HepG2 (cell line): ENCODE data around the gene ITIH3. TPM values are rescaled to one million over a fixed set of nuclear protein-coding genes. Genes with fewer than 3 reads are reported as not detected.

Source experiments
- ATAC-seq: fragments of 200-7000 bp; cut with Tn5 transposase; 3 replicates; pipeline ENCODE4 v1.9.1; 2020; ENCODE audit warnings: mild to moderate bottlenecking, moderate library complexity
- BruUV-seq: library from RNA; stranded (reverse); fragments of 400-500 nt; replicated peaks from 2 replicates; lab custom pipeline; 2021; lab: Mats Ljungman, UMichigan
- CTCF ChIA-PET: fragments of 300-600 bp; formaldehyde crosslinking; extraction: SDS; loops from one replicate; lab custom pipeline; 2021; ENCODE audit warnings: low total read pairs, inconsistent platforms, low intra/inter-chr PET ratio; lab: Yijun Ruan, JAX
- POLR2A ChIA-PET: fragments of 350-600 bp; sonication (Branson Sonifier 250); formaldehyde crosslinking; loops from one replicate; lab custom pipeline; 2020; ENCODE audit warnings: antibody characterized with exemption, inconsistent platforms; lab: Yijun Ruan, JAX
- DNase-seq: peaks from one replicate; pipeline ENCODE4 v3.0.0-alpha.2; 2015; ENCODE audit warnings: low spot score
- FAIRE-seq: peaks from 3 replicates; lab custom pipeline; 2011; peaks lifted over from hg19 to GRCh38; lab: Jason Lieb, UNC
- H2AFZ ChIP-seq: one replicate; pipeline ENCODE4 v1.6.1; 2011; ENCODE audit warnings: low read length, inconsistent platforms
- H3K27ac ChIP-seq: fragments of 300-600 bp; 3 replicates; pipeline ENCODE4 v1.8.0; 2011; ENCODE audit warnings: mixed run types, mild to moderate bottlenecking, mixed read lengths, low read length, inconsistent platforms; ENCODE audit not compliant: insufficient read depth; ENCODE audit errors: extremely low read length
- H3K27me3 ChIP-seq, 2 experiments: fragments of 200-600 bp in 1 of 2; 2 replicates in 1 of 2; 3 replicates in 1 of 2; pipeline versions ENCODE4 v1.6.0 to v1.8.0; 2011; ENCODE audit warnings: low read length in 2 of 2, mild to moderate bottlenecking in 2 of 2, moderate library complexity in 2 of 2, inconsistent platforms in 1 of 2; ENCODE audit not compliant: insufficient read depth in 2 of 2, control insufficient read depth in 1 of 2
- H3K36me3 ChIP-seq, 2 experiments: fragments of 200-600 bp in 1 of 2; replicated peaks in 1 of 2; 2 replicates in 1 of 2; 3 replicates in 1 of 2; pipeline versions ENCODE4 v1.5.1 to v1.8.0; 2011; ENCODE audit warnings: low read length in 2 of 2, inconsistent platforms in 1 of 2; ENCODE audit not compliant: insufficient read depth in 2 of 2, control insufficient read depth in 1 of 2
- H3K4me1 ChIP-seq: 2 replicates; pipeline ENCODE4 v1.5.1; 2012; ENCODE audit warnings: low read length, inconsistent platforms; ENCODE audit not compliant: insufficient read depth
- H3K4me2 ChIP-seq: 2 replicates; pipeline ENCODE4 v1.6.0; 2011; ENCODE audit warnings: low read depth, low read length, inconsistent platforms
- H3K4me3 ChIP-seq, 3 experiments: fragments of 200-600 bp in 1 of 3; sonication (generic), shearing (Covaris generic) in 1 of 3; replicated peaks in 1 of 3; 2 replicates each; pipeline ENCODE4 v1.5.1; 2011 to 2016; ENCODE audit warnings: low read length in 3 of 3, inconsistent platforms in 2 of 3, low read depth in 2 of 3, mild to moderate bottlenecking in 2 of 3, control low read depth in 1 of 3, mixed read lengths in 1 of 3; ENCODE audit not compliant: insufficient read depth in 1 of 3
- H3K79me2 ChIP-seq: one replicate; pipeline ENCODE4 v1.6.1; 2011; ENCODE audit warnings: low read length, inconsistent platforms; ENCODE audit not compliant: insufficient read depth
- H3K9ac ChIP-seq: 2 replicates; pipeline ENCODE4 v1.6.0; 2011; ENCODE audit warnings: mild to moderate bottlenecking, low read depth, low read length, inconsistent platforms; ENCODE audit not compliant: insufficient read depth
- H3K9me3 ChIP-seq: 2 replicates; pipeline ENCODE4 v1.5.1; 2012; ENCODE audit warnings: mild to moderate bottlenecking, low read length
- H4K20me1 ChIP-seq: 2 replicates; pipeline ENCODE4 v1.6.0; 2011; ENCODE audit warnings: inconsistent platforms, mild to moderate bottlenecking, low read length, moderate library complexity; ENCODE audit not compliant: insufficient read depth
- CAMTA2 ChIP-seq: sonication (generic); formaldehyde crosslinking; IDR thresholded peaks from 2 replicates; pipeline ENCODE4 v1.4.0; 2020; ENCODE audit warnings: mild to moderate bottlenecking, missing genetic modification reagents, borderline replicate concordance
- CEBPB ChIP-seq: IDR thresholded peaks from 2 replicates; pipeline ENCODE4 v1.6.1; 2011; ENCODE audit warnings: low read depth, low read length, improper control_type of control experiment, borderline replicate concordance
- CEBPG ChIP-seq: IDR thresholded peaks from 2 replicates; pipeline ENCODE4 v1.6.1; 2016
- FOXA1 ChIP-seq, 2 experiments: fragments of 450-650 bp in 1 of 2; sonication (generic) in 1 of 2; formaldehyde crosslinking in 1 of 2; IDR thresholded peaks; 2 replicates each; pipeline versions ENCODE4 v1.4.0 to v1.6.1; 2016 to 2020; ENCODE audit warnings: missing genetic modification reagents in 1 of 2
- IKZF4 ChIP-seq: sonication (generic); formaldehyde crosslinking; IDR thresholded peaks from 2 replicates; pipeline ENCODE4 v1.5.1; 2020; ENCODE audit warnings: borderline replicate concordance, mild to moderate bottlenecking, low read depth, missing genetic modification reagents; ENCODE audit errors: not compliant biosample characterization
- RFX5 ChIP-seq: IDR thresholded peaks from 2 replicates; pipeline ENCODE4 v1.6.1; 2011; ENCODE audit warnings: low read depth, low read length, improper control_type of control experiment
- ZNF292 ChIP-seq: sonication (generic); formaldehyde crosslinking; IDR thresholded peaks from 2 replicates; pipeline ENCODE4 v1.8.1; 2022; ENCODE audit warnings: mild to moderate bottlenecking, low read depth, missing genetic modification reagents, borderline replicate concordance
- WGBS: methylation state at CpG from one replicate; pipeline ENCODE4 v1.1.6; 2017; ENCODE audit warnings: low lambda C conversion rate; 5-methylcytosine and 5-hydroxymethylcytosine counted together
- in situ Hi-C: cut with HindIII; loops from 2 replicates; pipeline ENCODE4 v1.10.0; 2017; ENCODE audit warnings: low pct_unique_long_range_greater_than_20kb; ENCODE audit not compliant: extremely low pct_ligation_motif_present
- intact Hi-C: fragments of 100-400 bp; cut with micrococcal nuclease; formaldehyde crosslinking; loops from one replicate; pipeline ENCODE4 v1.10.0; 2022; ENCODE audit not compliant: unreplicated experiment
- polyA plus RNA-seq, 8 experiments: library from polyadenylated mRNA; depleted of rRNA in 3 of 8; stranded (reverse) in 7 of 8; unstranded in 1 of 8; fragments of >200 nt; fragmentation: Illumina TruSeq in 4 of 8; extraction: Trizol in 4 of 8; gene quantifications; 2 replicates each; pipeline versions ENCODE4 v1.2.1 to v1.2.3, GENCODE V29; 2011 to 2016; ENCODE audit warnings: low read depth in 4 of 8, missing spikeins in 1 of 8, mixed read lengths in 1 of 8; ENCODE audit not compliant: insufficient read depth in 1 of 8
- total RNA-seq, 5 experiments: library from RNA; depleted of rRNA; stranded (reverse); fragments of >200 nt; fragmentation: Illumina TruSeq; extraction: Trizol; gene quantifications; 2 replicates each; pipeline ENCODE4 v1.2.3, GENCODE V29; 2016; ENCODE audit warnings: low read depth in 1 of 5
- TF ChIP-seq, protein P1 (sequence below): IDR thresholded peaks from 2 replicates; pipeline ENCODE4 v1.6.1; 2016; ENCODE audit warnings: missing genetic modification reagents, missing compliant biosample characterization
- TF ChIP-seq, protein P2 (sequence below): sonication (generic); formaldehyde crosslinking; IDR thresholded peaks from 2 replicates; pipeline ENCODE4 v1.8.1; 2023; ENCODE audit warnings: mild to moderate bottlenecking, missing genetic modification reagents
- TF ChIP-seq, protein P3 (sequence below): sonication (generic); formaldehyde crosslinking; IDR thresholded peaks from 2 replicates; pipeline ENCODE4 v1.5.1; 2020; ENCODE audit warnings: mild to moderate bottlenecking, missing genetic modification reagents, moderate library complexity

The ITIH3 gene
- total and polyA plus RNA-seq, 2 of the 13 experiments (the other 11 are each of a cell fraction or from before 2014, with no cell fraction given), result 105 to 632 TPM

DNA sequence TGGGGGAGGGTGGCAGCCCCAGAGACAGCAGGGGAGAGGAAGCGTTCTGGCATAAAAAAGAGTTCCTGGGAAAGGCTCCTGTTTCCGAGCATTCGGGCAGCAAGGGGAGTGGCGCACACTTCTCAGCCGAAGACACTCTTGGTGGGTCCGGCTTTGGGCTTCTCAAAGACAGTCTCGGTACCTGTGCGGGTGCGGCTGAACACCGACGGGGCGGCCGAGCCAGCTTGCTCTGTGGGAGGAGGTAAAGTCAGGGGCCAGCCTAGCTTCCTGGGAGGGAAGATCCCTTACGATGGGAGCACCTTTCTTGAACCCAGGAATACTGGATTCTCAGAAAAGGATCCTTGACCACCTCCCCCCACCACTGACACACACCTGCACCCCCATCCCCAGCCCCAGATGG lies 38.6 kb downstream of the ITIH3 start:
- 98% methylated on average over 6 of the region's 14 CpGs for WGBS
- intact Hi-C loops, result no loop called here
- no peaks in the 10 kb centered on the region for H3K9me3 ChIP-seq
- BruUV-seq, result no TSS peak
- no peak overlapping the region for H3K4me3 ChIP-seq
- ChIA-PET POLR2A (no interaction called here), CTCF (no interaction called here)
- H3K4me2 ChIP-seq, result no peak overlapping the region
- H3K27me3 ChIP-seq, result no peaks in the 10 kb centered on the region
- no peaks in the 10 kb centered on the region for H4K20me1 ChIP-seq
- H3K27ac ChIP-seq, result no peak overlapping the region
- no peaks in the 10 kb centered on the region for H3K79me2 ChIP-seq
- no peak for TF ChIP-seq IKZF4 (CRISPR knock-in tag)
- TF ChIP-seq, protein P1, sequence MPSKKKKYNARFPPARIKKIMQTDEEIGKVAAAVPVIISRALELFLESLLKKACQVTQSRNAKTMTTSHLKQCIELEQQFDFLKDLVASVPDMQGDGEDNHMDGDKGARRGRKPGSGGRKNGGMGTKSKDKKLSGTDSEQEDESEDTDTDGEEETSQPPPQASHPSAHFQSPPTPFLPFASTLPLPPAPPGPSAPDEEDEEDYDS (CRISPR knock-in tag), result no peak
- TF ChIP-seq, all 625 proteins: peak for 0
- H3K4me1 ChIP-seq, result peaks cover 60% of the 10 kb centered on the region
- no peak overlapping the region for H2AFZ ChIP-seq
- DNase-seq (no peak), ATAC-seq (no peak), FAIRE-seq (no peak)
- in situ Hi-C loops, result no loop called here
- no peaks in the 10 kb centered on the region for H3K36me3 ChIP-seq
- no peak overlapping the region for H3K9ac ChIP-seq

DNA sequence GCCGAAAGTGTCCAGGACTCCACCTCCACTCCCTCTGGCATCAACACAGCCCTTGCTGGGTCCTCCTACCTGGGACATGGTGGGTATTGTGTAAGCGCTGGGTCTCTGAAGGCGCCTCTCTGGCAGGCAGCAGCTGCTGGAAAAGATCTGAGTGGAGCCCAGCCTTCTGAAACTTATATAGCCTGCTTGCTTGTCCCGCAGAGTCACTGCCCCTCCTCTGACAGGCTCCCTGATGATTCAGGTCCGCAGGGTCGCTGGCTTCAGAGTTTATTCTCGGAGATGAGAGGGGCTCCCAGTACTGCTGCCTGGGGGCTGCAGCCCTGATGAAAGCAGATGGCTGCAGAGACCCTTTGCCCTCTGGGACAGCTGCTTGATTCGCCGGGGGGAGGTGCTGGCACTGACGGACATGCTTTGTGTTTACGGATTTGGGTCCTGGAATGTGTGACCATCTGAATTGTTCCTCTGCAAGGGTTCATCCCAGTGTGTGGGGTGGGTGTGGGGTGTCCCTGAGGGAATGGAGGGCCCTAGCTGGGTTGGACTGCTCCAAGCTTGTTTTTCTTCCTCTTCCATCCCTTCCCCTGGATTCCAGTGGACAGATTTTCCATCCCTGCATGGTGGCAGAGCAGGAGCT lies 40.4 kb downstream of the ITIH3 start, which contains the start of gene MUSTN1:
Gene MUSTN1, minus strand, starts transcription at position 149 of the 631 bp plus-strand sequence. Its CDS starts 71 bp downstream, at position 78.
- H4K20me1 ChIP-seq, result no peaks in the 10 kb centered on the region
- in situ Hi-C loops (no loop called here), intact Hi-C loops (no loop called here)
- no peak for FAIRE-seq
- peak within 1 kb of the TSS in 2 of 3 experiments; percentile 36 to 55; a peak in 3 of 6 replicates for H3K4me3 ChIP-seq
- no peaks in the 10 kb centered on the region for H3K79me2 ChIP-seq
- H3K9me3 ChIP-seq, result no peaks in the 10 kb centered on the region
- BruUV-seq, result no TSS peak
- ATAC-seq, result peak; percentile 42
- peak within 1 kb of the TSS; percentile 70 for H3K4me2 ChIP-seq
- POLR2A ChIA-PET, result interaction anchor here (0.7 to 1.2 kb wide), 3 partner anchors 10 to 62 kb away, joined by 3 read pairs; partner anchors contain the start of gene STIMATE
- H3K27me3 ChIP-seq, result no peaks in the 10 kb centered on the region
- peaks cover 42% of the 10 kb centered on the region for H3K4me1 ChIP-seq
- no peak within 1 kb of the TSS for H2AFZ ChIP-seq
- H3K27ac ChIP-seq, result no peak within 1 kb of the TSS
- CTCF ChIA-PET, result no interaction called here
- WGBS, result 14% methylated on average over 4 of the region's 11 CpGs
- peak; percentile 59 for DNase-seq
- H3K36me3 ChIP-seq, result no peaks in the 10 kb centered on the region
- no peak within 1 kb of the TSS for H3K9ac ChIP-seq
- TF ChIP-seq FOXA1 (IDR thresholded peaks at IDR 0.05), result no peak
- TF ChIP-seq FOXA1 (CRISPR knock-in tag; IDR thresholded peaks at IDR 0.05), result no peak
- 0 out of 2 replicates have a peak, but pooled peaks have one; percentile 62 for TF ChIP-seq ZNF292 (CRISPR knock-in tag)
- TF ChIP-seq, protein P2, sequence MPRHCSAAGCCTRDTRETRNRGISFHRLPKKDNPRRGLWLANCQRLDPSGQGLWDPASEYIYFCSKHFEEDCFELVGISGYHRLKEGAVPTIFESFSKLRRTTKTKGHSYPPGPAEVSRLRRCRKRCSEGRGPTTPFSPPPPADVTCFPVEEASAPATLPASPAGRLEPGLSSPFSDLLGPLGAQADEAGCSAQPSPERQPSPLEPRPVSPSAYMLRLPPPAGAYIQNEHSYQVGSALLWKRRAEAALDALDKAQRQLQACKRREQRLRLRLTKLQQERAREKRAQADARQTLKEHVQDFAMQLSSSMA (CRISPR knock-in tag), result no peak
- TF ChIP-seq CEBPB, result peak; percentile 70
- 0 out of 2 replicates have a peak, but pooled peaks have one; percentile 45 for TF ChIP-seq CAMTA2 (CRISPR knock-in tag)
- TF ChIP-seq, protein P3, sequence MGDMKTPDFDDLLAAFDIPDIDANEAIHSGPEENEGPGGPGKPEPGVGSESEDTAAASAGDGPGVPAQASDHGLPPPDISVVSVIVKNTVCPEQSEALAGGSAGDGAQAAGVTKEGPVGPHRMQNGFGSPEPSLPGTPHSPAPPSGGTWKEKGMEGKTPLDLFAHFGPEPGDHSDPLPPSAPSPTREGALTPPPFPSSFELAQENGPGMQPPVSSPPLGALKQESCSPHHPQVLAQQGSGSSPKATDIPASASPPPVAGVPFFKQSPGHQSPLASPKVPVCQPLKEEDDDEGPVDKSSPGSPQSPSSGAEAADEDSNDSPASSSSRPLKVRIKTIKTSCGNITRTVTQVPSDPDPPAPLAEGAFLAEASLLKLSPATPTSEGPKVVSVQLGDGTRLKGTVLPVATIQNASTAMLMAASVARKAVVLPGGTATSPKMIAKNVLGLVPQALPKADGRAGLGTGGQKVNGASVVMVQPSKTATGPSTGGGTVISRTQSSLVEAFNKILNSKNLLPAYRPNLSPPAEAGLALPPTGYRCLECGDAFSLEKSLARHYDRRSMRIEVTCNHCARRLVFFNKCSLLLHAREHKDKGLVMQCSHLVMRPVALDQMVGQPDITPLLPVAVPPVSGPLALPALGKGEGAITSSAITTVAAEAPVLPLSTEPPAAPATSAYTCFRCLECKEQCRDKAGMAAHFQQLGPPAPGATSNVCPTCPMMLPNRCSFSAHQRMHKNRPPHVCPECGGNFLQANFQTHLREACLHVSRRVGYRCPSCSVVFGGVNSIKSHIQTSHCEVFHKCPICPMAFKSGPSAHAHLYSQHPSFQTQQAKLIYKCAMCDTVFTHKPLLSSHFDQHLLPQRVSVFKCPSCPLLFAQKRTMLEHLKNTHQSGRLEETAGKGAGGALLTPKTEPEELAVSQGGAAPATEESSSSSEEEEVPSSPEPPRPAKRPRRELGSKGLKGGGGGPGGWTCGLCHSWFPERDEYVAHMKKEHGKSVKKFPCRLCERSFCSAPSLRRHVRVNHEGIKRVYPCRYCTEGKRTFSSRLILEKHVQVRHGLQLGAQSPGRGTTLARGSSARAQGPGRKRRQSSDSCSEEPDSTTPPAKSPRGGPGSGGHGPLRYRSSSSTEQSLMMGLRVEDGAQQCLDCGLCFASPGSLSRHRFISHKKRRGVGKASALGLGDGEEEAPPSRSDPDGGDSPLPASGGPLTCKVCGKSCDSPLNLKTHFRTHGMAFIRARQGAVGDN, result 0 out of 2 replicates have a peak, but pooled peaks have one; percentile 13
- TF ChIP-seq CEBPG (CRISPR knock-in tag), result peak; percentile 53
- no peak for TF ChIP-seq RFX5
